GM21360 (cell line): ENCODE data around the gene PRDM11.

Experiments
- ATAC-seq: cut with Tn5 transposase; IDR thresholded peaks from one replicate; pipeline ENCODE4 v1.9.1; 2021; ENCODE audit warnings: mild to moderate bottlenecking, moderate library complexity; ENCODE audit not compliant: unreplicated experiment

PRDM11 gene

GRCh38 chr11:45157247-45158209 lies 11.1 kb downstream of the PRDM11 start:
- no peak for ATAC-seq

- ATAC-seq: no peak
Measured at GRCh38 chr11:45158210-45158731, 11.8 kb downstream of the PRDM11 start.

DNA sequence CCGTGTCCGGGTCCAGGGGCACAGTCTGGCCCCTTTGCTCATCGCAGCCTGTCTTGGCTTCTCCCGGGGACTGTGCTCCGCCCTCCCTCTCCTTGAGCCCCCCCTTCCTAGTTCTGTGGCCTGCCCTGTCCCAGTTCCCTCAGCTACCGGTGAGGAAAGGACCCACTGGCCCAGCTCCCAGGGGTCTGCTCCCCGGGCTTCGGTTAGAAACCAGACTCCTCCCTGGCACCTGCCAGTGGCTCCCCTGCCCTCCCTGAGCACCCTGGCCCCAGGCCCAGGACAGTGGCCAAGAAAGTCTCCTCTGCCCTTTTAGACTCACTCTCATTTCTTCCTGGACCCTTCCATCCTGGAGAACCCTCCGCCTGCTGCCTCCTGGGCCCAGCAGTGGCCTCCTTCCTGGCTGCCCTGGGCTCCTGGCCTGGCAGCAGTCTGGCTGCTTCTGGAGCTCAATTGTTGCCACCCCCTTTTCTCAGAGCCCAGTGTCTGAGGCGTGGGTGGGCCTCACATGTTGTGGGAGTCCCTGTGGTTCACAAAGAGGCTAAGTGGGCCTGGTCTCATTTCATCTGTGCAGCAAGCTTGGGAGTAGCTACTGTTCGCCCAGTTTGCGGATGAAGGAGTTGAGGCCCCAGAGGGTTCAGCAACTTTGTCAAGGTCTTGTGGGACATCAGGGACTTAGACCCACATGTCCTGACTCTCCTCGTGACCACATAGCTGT lies 12.6 kb downstream of the PRDM11 start:
- ATAC-seq: no peak

- no peak for ATAC-seq
Measured at GRCh38 chr11:45159781-45160365, 13.4 kb downstream of the PRDM11 start.

- ATAC-seq: no peak
Measured at GRCh38 chr11:45161252-45162063, 15.0 kb downstream of the PRDM11 start.

GRCh38 chr11:45162064-45162375 lies 15.6 kb downstream of the PRDM11 start:
- ATAC-seq: no peak

DNA sequence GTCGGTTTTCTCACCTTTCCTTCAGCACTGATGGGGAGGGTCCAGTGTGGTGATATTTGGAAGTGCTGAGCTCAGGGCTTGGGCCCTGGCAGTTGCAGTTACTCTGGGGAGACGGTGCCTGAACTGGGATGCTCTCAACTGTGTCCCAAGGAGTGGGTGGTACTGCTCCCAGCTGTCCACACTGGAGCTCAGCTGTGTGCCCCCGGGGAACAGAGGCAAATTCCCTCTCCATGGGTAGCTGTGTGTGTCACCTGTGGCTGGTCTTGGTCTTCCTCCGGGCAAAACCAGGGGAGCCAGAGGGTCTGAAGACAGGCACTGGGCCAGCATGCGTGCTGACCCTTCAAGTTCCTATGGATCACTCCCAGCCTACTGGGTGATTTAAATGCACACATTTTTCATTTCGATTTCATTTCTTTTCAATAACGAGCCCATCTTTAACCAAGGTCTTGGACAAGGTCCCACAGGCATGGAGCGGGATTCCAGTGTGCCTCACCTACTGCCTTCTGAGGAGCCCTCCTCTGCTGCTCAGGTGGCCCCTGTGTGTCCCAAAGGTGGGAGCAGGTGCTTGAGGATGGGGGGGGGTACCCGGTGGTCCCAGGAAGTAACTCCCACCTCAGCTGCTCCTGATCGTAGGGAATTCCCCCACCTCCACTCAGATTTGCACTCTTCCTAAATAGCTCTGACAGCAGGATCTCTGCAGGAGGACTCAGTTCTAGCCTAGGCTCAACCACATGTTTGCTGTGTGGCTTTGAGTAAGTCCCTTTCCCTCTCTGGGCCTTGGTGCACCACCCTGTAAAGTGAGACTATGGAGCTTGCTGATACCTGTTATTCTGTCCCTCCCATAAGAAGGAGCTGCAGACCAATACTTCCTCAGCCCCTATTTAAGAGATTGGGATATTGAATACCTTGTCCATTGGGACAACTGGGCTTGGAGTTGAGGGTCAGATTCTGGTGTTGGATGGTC lies 16.8 kb downstream of the PRDM11 start:
- ATAC-seq: no peak

DNA sequence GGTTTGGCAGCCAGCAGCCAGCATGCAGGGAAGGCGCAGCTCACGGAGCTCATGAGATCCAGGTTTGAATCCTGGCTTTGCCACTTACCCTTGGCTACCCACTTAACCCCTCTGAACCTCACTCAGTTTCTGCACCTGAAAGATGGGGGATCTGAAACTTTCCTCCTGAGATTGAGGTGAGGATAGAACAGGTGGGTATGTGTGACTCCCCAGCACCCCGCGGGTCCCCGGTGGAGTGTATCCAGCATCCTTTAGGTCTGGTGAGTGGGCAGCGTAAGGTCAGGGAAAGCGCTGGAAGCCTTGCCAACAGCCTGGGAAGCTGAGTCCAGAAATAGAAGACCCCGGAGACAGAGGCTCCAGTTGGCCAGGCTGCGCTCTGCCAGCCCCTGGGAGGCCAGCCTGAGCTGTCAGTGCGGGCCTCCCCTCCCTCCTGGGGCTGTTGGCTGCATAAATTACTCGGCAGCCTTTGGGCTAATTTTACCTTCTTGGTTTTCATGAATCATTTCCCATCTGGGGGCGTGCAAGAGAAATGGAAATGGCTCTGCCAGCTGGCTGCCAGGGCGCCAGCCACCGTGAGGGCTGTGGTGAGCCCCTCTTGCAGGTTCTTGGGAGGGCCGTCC lies 17.6 kb downstream of the PRDM11 start:
- no peak for ATAC-seq

GRCh38 chr11:45165386-45165785 lies 18.9 kb downstream of the PRDM11 start:
- no peak for ATAC-seq

DNA sequence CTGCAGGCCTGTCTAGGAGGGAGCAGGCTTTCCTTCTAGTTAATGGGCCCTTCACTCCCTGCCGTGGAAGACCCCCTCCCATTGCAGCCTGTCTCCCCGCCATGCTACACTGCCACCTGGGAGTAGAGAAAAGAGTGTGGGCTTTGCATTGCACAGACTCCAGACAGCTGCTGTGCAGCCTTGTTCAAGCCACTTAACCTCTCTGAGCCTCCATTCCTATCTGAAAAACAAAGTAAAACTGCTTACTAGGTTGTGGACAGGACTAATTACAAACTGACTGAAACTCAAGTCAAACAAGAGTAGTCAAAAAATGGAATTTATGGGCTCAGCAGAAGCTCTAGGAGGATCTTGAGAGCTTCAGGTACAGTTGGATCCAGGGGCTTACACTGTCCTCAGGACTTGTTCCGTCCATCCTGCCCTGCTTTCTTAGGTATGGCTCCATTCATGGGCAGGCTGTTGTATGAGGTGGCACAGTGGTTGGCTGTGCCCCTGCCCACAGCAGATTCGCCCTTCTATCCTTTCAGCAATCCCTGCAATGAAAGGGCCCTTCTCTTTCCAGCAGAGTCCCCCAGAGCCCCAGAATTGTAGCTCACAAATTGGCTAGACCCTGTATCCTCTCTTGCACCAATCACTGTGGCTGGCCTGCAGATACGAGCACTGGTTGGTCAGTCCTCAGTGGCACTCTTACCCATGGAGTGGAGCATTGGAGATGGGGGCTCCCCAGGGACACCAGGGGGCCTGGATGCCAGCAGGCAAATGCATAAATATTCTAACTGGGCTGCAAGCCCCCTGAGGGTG lies 19.6 kb downstream of the PRDM11 start:
- ATAC-seq: no peak

- ATAC-seq: no peak
Measured at GRCh38 chr11:45166604-45166897, 20.1 kb downstream of the PRDM11 start.

DNA sequence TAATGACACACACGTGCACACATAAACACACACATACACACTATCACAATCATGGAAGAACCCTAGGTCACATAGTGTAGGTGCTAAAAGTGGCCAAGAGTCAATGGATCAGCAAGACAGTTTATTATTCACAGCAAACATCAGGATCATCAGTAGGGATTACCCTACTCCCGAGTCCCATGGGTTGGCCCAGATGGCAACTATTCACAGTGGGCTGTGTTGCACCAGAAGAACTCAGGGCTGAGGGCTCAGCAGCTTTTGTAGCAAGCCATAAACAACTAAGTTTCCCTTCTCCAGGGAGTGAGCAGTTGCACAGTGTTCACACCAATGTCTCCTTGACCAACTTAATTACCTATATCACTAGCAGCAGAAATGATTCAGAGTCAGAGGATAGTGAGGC lies 20.8 kb downstream of the PRDM11 start:
- no peak for ATAC-seq

DNA sequence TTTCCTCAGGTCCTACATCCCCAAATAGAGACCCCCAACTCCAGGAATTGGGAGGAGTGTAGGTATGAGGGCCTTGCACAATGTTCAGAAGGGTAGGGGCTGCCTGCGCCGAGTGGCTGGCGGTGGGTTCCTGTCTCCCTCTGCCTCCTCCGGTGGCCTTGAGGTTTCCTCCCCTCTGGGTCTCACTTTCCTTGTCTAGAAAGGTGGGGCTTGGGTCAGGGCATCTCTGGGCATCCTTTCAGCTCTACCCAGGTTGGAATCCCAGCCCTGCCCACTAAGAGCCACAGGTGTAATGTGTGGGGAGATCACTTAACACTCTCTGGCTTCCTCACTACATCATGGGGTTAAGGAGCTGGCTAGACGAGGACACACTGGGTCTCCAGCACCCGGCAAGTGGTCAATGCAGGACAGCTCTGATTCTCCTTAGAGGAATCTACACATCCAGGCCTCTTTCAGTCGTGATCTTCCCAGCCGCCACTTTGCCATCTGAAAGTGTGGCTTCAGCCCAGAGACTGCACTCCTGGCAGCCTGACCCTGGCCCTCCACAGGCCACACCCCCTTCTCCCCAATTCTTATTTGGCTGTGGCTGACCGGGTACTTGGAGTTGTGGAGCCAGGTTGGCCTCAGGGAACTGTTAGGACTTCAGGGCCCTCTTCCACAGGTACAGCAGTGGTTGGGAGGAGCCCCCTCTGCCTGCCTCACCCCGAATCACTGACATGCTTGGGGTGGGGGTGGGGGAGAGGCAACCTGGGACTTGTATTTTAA lies 22.1 kb downstream of the PRDM11 start:
- ATAC-seq: no peak

DNA sequence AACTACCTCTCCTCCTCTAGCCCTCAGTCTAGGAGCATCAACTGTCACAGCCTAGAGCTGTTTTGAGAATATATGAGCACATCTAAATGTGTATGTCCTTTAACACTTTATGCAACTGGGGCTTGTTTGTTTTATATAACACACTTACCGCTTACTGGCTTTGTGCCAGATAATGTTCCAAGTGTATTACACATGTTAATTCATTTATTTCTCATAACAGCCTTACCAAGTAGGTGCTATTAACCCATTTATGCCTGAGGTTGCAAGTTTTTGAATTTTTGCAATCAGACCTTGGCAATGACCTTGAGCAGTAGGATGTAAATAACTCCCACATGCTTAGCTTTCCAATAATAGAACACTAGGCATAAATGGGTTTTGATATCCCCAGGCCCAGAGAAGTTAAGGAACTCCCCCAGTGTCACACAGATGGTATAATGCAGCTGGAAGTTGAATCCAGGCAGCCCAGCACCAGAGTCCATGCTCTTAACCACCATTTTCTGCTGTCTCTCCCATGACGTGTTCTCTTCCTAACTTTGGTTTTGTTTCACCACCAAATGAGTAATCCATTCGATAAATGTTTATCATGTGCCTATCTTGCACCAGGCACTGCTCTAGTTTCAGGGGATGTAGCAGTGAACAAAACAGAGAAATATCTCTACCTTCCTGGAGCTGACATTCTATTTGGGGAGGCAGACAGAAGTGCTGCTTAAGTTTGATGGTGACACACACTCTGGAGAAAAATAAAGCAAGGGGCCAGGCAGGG lies 23.1 kb downstream of the PRDM11 start:
- ATAC-seq: no peak

GRCh38 chr11:45170484-45170883 lies 24.0 kb downstream of the PRDM11 start:
- ATAC-seq: no peak

DNA sequence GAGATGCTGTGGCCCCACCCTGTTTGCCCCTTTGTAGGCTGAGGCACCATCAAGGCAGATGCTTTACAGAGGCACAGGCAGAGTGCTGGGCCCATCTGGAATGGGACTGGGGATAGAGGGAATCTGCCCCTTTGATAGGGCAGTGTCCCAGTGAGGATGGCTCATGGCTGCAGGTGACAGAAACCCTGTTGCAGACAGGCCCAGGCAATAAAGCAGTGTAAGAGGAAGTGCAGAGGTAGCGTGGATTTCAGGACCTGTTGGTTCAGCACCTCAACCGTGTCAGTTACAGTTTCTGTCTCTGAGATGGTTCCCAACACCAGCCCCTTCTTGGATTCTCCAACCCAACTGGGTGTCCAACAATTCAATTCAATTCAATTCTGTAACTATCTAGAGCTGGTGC lies 25.1 kb downstream of the PRDM11 start:
- ATAC-seq: no peak

DNA sequence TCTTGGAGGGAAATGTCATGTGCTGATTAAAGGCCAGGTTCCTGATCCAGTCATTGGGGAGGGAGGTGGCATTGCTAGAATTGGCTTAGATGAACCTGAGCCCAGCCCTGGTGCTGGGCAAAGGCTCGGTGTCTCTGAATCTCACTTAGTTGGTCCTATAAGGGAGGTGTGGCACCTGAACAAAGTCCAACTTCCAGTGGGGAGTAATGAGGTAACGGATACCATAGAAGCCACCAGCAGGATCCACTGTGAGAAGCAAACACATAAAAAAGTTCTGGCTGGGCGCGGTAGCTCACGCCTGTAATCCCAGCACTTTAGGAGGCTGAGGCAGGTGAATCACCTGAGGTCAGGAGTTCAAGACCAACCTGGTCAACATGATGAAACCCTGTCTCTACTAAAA lies 26.6 kb downstream of the PRDM11 start:
- no peak for ATAC-seq
